ENCODE measurements around the gene PLCD4. TPM values are rescaled to one million over a fixed set of nuclear protein-coding genes. Genes with fewer than 3 reads are reported as not detected.

Gene PLCD4
- total and polyA plus RNA-seq, 5 donors from 2014 or later: 0.12 to 0.54 (median 0.16) TPM; not detected in 2

- no peaks in the 10 kb centered on the region for H3K9me3 Mint-ChIP-seq
- peaks cover 38% of the 10 kb centered on the region for H3K36me3 Mint-ChIP-seq
- H3K27ac Mint-ChIP-seq: peak overlapping the region in 2 of 3 donors; percentile 18 to 36
Observed at GRCh38 chr2:218583983-218584850, 23.5 kb upstream of the PLCD4 start.

GRCh38 chr2:218585541-218585940 lies 22.2 kb upstream of the PLCD4 start:
- no peaks in the 10 kb centered on the region for H3K4me1 ChIP-seq (ENCODE audit: control insufficient read depth, insufficient read depth, low read length, poor library complexity, severe bottlenecking)
- peaks cover 87% of the 10 kb centered on the region for H3K36me3 ChIP-seq (ENCODE audit: control insufficient read depth, insufficient read depth, low read length)
- H3K4me3 ChIP-seq (ENCODE audit: low read depth, low read length): no peak overlapping the region
- Mint-ChIP-seq H3K27ac (no peak overlapping the region), H3K27me3 (no peaks in the 10 kb centered on the region), H3K9me3 (no peaks in the 10 kb centered on the region), H3K36me3 (peaks cover 45% of the 10 kb centered on the region), H3K4me3 (no peak overlapping the region), H3K4me1 (peaks cover 4 to 10% (median 7%) of the 10 kb centered on the region in 4 donors)
- H3K27me3 ChIP-seq (ENCODE audit: control insufficient read depth, insufficient read depth, low read length): no peaks in the 10 kb centered on the region
- no peak for ATAC-seq (ENCODE audit: low read depth in 2 of 2)
- DNase-seq: no peak
- H3K27ac ChIP-seq (ENCODE audit: insufficient read depth, low read length, poor library complexity, severe bottlenecking): no peak overlapping the region
- no peaks in the 10 kb centered on the region for H3K9me3 ChIP-seq (ENCODE audit: control insufficient read depth in 2 of 2, low read length in 2 of 2)

More at GRCh38 chr2:218583983-218584850, 23.5 kb upstream of the PLCD4 start:
- Mint-ChIP-seq H3K4me1 (peaks cover 8 to 18% (median 12%) of the 10 kb centered on the region in 4 donors), H3K27me3 (no peaks in the 10 kb centered on the region), H3K4me3 (no peak overlapping the region)
- H3K36me3 ChIP-seq (ENCODE audit: control insufficient read depth, insufficient read depth, low read length): peaks cover 76% of the 10 kb centered on the region
- no peaks in the 10 kb centered on the region for H3K9me3 ChIP-seq (ENCODE audit: control insufficient read depth in 2 of 2, low read length in 2 of 2)
- DNase-seq (no peak), ATAC-seq (ENCODE audit: low read depth in 2 of 2) (no peak)
- no peaks in the 10 kb centered on the region for H3K27me3 ChIP-seq (ENCODE audit: control insufficient read depth, insufficient read depth, low read length)
- H3K27ac ChIP-seq (ENCODE audit: insufficient read depth, low read length, poor library complexity, severe bottlenecking): no peak overlapping the region
- H3K4me3 ChIP-seq (ENCODE audit: low read depth, low read length): no peak overlapping the region
- no peaks in the 10 kb centered on the region for H3K4me1 ChIP-seq (ENCODE audit: control insufficient read depth, insufficient read depth, low read length, poor library complexity, severe bottlenecking)

- Mint-ChIP-seq H3K27ac (no peak overlapping the region), H3K27me3 (peaks cover 15% of the 10 kb centered on the region), H3K4me3 (no peak overlapping the region), H3K36me3 (no peaks in the 10 kb centered on the region), H3K9me3 (no peaks in the 10 kb centered on the region), H3K4me1 (no peaks in the 10 kb centered on the region)
- ATAC-seq (ENCODE audit: low read depth in 2 of 2) (no peak), DNase-seq (no peak)
- Histone ChIP-seq H3K9me3 (ENCODE audit: control insufficient read depth in 2 of 2, low read length in 2 of 2) (no peaks in the 10 kb centered on the region), H3K27me3 (ENCODE audit: control insufficient read depth, insufficient read depth, low read length) (peaks cover 2% of the 10 kb centered on the region), H3K4me1 (ENCODE audit: control insufficient read depth, insufficient read depth, low read length, poor library complexity, severe bottlenecking) (no peaks in the 10 kb centered on the region), H3K4me3 (ENCODE audit: low read depth, low read length) (no peak overlapping the region), H3K36me3 (ENCODE audit: control insufficient read depth, insufficient read depth, low read length) (no peaks in the 10 kb centered on the region), H3K27ac (ENCODE audit: insufficient read depth, low read length, poor library complexity, severe bottlenecking) (no peak overlapping the region)
Observed at GRCh38 chr2:218605432-218605831, 2.3 kb upstream of the PLCD4 start.

- H3K9me3 Mint-ChIP-seq: no peaks in the 10 kb centered on the region
- H3K4me3 Mint-ChIP-seq: no peak overlapping the region
- H3K4me1 Mint-ChIP-seq: no peaks in the 10 kb centered on the region
- peaks cover 3% of the 10 kb centered on the region for H3K36me3 Mint-ChIP-seq
- DNase-seq: no peak
- no peak overlapping the region for H3K27ac ChIP-seq (ENCODE audit: insufficient read depth, low read length, poor library complexity, severe bottlenecking)
- peaks cover 8% of the 10 kb centered on the region for H3K27me3 Mint-ChIP-seq
- H3K27me3 ChIP-seq (ENCODE audit: control insufficient read depth, insufficient read depth, low read length): no peaks in the 10 kb centered on the region
- no peaks in the 10 kb centered on the region for H3K36me3 ChIP-seq (ENCODE audit: control insufficient read depth, insufficient read depth, low read length)
- no peak overlapping the region for H3K4me3 ChIP-seq (ENCODE audit: low read depth, low read length)
- H3K9me3 ChIP-seq (ENCODE audit: control insufficient read depth in 2 of 2, low read length in 2 of 2): no peaks in the 10 kb centered on the region
- H3K27ac Mint-ChIP-seq: no peak overlapping the region
- H3K4me1 ChIP-seq (ENCODE audit: control insufficient read depth, insufficient read depth, low read length, poor library complexity, severe bottlenecking): no peaks in the 10 kb centered on the region
- no peak for ATAC-seq (ENCODE audit: low read depth in 2 of 2)
Observed at GRCh38 chr2:218615868-218616315, 8.2 kb downstream of the PLCD4 start.

GRCh38 chr2:218618102-218618860 lies 10.6 kb downstream of the PLCD4 start:
- ATAC-seq (ENCODE audit: low read depth in 2 of 2) (no peak), DNase-seq (no peak)
- Histone ChIP-seq H3K27me3 (ENCODE audit: control insufficient read depth, insufficient read depth, low read length) (no peaks in the 10 kb centered on the region), H3K36me3 (ENCODE audit: control insufficient read depth, insufficient read depth, low read length) (no peaks in the 10 kb centered on the region), H3K4me1 (ENCODE audit: control insufficient read depth, insufficient read depth, low read length, poor library complexity, severe bottlenecking) (no peaks in the 10 kb centered on the region), H3K4me3 (ENCODE audit: low read depth, low read length) (no peak overlapping the region), H3K9me3 (ENCODE audit: control insufficient read depth in 2 of 2, low read length in 2 of 2) (no peaks in the 10 kb centered on the region), H3K27ac (ENCODE audit: insufficient read depth, low read length, poor library complexity, severe bottlenecking) (no peak overlapping the region)
- Mint-ChIP-seq H3K36me3 (peaks cover 3% of the 10 kb centered on the region), H3K27me3 (peaks cover 11% of the 10 kb centered on the region), H3K27ac (peak overlapping the region in 1 of 3 donors; percentile 60), H3K4me3 (no peak overlapping the region), H3K4me1 (no peaks in the 10 kb centered on the region), H3K9me3 (no peaks in the 10 kb centered on the region)

GRCh38 chr2:218621007-218621406 lies 13.3 kb downstream of the PLCD4 start:
- no peaks in the 10 kb centered on the region for H3K4me1 Mint-ChIP-seq
- H3K9me3 Mint-ChIP-seq: no peaks in the 10 kb centered on the region
- Histone ChIP-seq H3K4me3 (ENCODE audit: low read depth, low read length) (no peak overlapping the region), H3K36me3 (ENCODE audit: control insufficient read depth, insufficient read depth, low read length) (no peaks in the 10 kb centered on the region), H3K27me3 (ENCODE audit: control insufficient read depth, insufficient read depth, low read length) (no peaks in the 10 kb centered on the region), H3K9me3 (ENCODE audit: control insufficient read depth in 2 of 2, low read length in 2 of 2) (no peaks in the 10 kb centered on the region), H3K4me1 (ENCODE audit: control insufficient read depth, insufficient read depth, low read length, poor library complexity, severe bottlenecking) (no peaks in the 10 kb centered on the region), H3K27ac (ENCODE audit: insufficient read depth, low read length, poor library complexity, severe bottlenecking) (no peak overlapping the region)
- peaks cover 3% of the 10 kb centered on the region for H3K36me3 Mint-ChIP-seq
- DNase-seq (no peak), ATAC-seq (ENCODE audit: low read depth in 2 of 2) (no peak)
- H3K4me3 Mint-ChIP-seq: no peak overlapping the region
- peaks cover 11% of the 10 kb centered on the region for H3K27me3 Mint-ChIP-seq
- no peak overlapping the region for H3K27ac Mint-ChIP-seq

- H3K36me3 Mint-ChIP-seq: peaks cover 3% of the 10 kb centered on the region
- ATAC-seq (ENCODE audit: low read depth in 2 of 2) (no peak), DNase-seq (no peak)
- H3K27me3 ChIP-seq (ENCODE audit: control insufficient read depth, insufficient read depth, low read length): no peaks in the 10 kb centered on the region
- no peaks in the 10 kb centered on the region for H3K9me3 ChIP-seq (ENCODE audit: control insufficient read depth in 2 of 2, low read length in 2 of 2)
- no peaks in the 10 kb centered on the region for H3K9me3 Mint-ChIP-seq
- no peaks in the 10 kb centered on the region for H3K4me1 Mint-ChIP-seq
- H3K27me3 Mint-ChIP-seq: peaks cover 7% of the 10 kb centered on the region
- H3K4me1 ChIP-seq (ENCODE audit: control insufficient read depth, insufficient read depth, low read length, poor library complexity, severe bottlenecking): no peaks in the 10 kb centered on the region
- no peak overlapping the region for H3K27ac ChIP-seq (ENCODE audit: insufficient read depth, low read length, poor library complexity, severe bottlenecking)
- no peak overlapping the region for H3K4me3 Mint-ChIP-seq
- no peak overlapping the region for H3K27ac Mint-ChIP-seq
- no peaks in the 10 kb centered on the region for H3K36me3 ChIP-seq (ENCODE audit: control insufficient read depth, insufficient read depth, low read length)
- no peak overlapping the region for H3K4me3 ChIP-seq (ENCODE audit: low read depth, low read length)
Observed at GRCh38 chr2:218622606-218623365, 15.1 kb downstream of the PLCD4 start.

All from CD4-positive, CD25-positive, alpha-beta regulatory T cell (primary cell).